ENCODE measurements around the gene ZNF860. TPM values are rescaled to one million over a fixed set of nuclear protein-coding genes. Genes with fewer than 3 reads are reported as not detected.

ZNF860 gene
- total RNA-seq, 4 donors from 2014 or later, result 0.33 to 0.88 (median 0.36) TPM

- TF ChIP-seq CTCF (IDR thresholded peaks at IDR 0.05; ENCODE audit: low read depth), result no peak
These were observed 15.9 kb downstream of the ZNF860 start for GRCh38 chr3:31997500-31997899.

GRCh38 chr3:31999907-32000439 is 18.4 kb downstream of the ZNF860 start:
- no peak for TF ChIP-seq CTCF (IDR thresholded peaks at IDR 0.05; ENCODE audit: low read depth)

GRCh38 chr3:32000877-32001276 is 19.3 kb downstream of the ZNF860 start:
- no peak for TF ChIP-seq CTCF (IDR thresholded peaks at IDR 0.05; ENCODE audit: low read depth)

GRCh38 chr3:32002561-32003368 is 21.2 kb downstream of the ZNF860 start:
- no peak for TF ChIP-seq CTCF (IDR thresholded peaks at IDR 0.05; ENCODE audit: low read depth)

- TF ChIP-seq CTCF (IDR thresholded peaks at IDR 0.05; ENCODE audit: low read depth), result no peak
These were observed 21.8 kb downstream of the ZNF860 start for GRCh38 chr3:32003380-32003779.

- TF ChIP-seq CTCF (IDR thresholded peaks at IDR 0.05; ENCODE audit: low read depth), result no peak
These were observed 22.7 kb downstream of the ZNF860 start for GRCh38 chr3:32004113-32004765.

GRCh38 chr3:32009101-32009500 is 27.6 kb downstream of the ZNF860 start:
- no peak for TF ChIP-seq CTCF (IDR thresholded peaks at IDR 0.05; ENCODE audit: low read depth)

Measured in subcutaneous adipose tissue (tissue), 4 donors.